AG04449 (cell line): ENCODE data around the gene ENTREP1.

Source experiments
- CTCF ChIA-PET: fragments of 350-600 bp; formaldehyde crosslinking; extraction: SDS; loops from one replicate; lab custom pipeline; 2021; ENCODE audit warnings: antibody characterized with exemption; lab: Yijun Ruan, JAX
- POLR2A ChIA-PET: fragments of 400-600, 350-600 bp; formaldehyde crosslinking; extraction: SDS; loops from one replicate; lab custom pipeline; 2020; ENCODE audit warnings: antibody characterized with exemption, inconsistent platforms; lab: Yijun Ruan, JAX
- DNase-seq: peaks from one replicate; pipeline ENCODE4 v3.0.0-alpha.2; 2010; ENCODE audit warnings: low read depth, low spot score
- H3K4me3 ChIP-seq: 2 replicates; pipeline ENCODE4 v1.5.1; 2011; ENCODE audit warnings: low read depth, mild to moderate bottlenecking, control low read depth, low read length
- CTCF ChIP-seq: IDR thresholded peaks from one replicate; pipeline ENCODE4 v1.5.1; 2011; ENCODE audit warnings: mild to moderate bottlenecking, moderate library complexity, low read length, control low read depth, inconsistent platforms; ENCODE audit not compliant: insufficient read depth; ENCODE audit errors: missing control alignments

The ENTREP1 gene

GRCh38 chr9:69382135-69382534 is 57.1 kb downstream of the ENTREP1 start:
- TF ChIP-seq CTCF = no peak
- DNase-seq = no peak
- POLR2A ChIA-PET = no interaction called here
- CTCF ChIA-PET = interaction anchor here (1.3 kb wide), 1 partner anchor 10 kb away, joined by 3 read pairs; no protein-coding TSS in a partner anchor
- H3K4me3 ChIP-seq = no peak overlapping the region

GRCh38 chr9:69385581-69386033 is 60.6 kb downstream of the ENTREP1 start:
- POLR2A ChIA-PET = no interaction called here
- CTCF ChIA-PET = no interaction called here
- TF ChIP-seq CTCF = no peak
- no peak for DNase-seq
- H3K4me3 ChIP-seq = no peak overlapping the region

- DNase-seq = no peak
- POLR2A ChIA-PET = no interaction called here
- no peak overlapping the region for H3K4me3 ChIP-seq
- no peak for TF ChIP-seq CTCF
- CTCF ChIA-PET = interaction anchor here (1.4 kb wide), 1 partner anchor 26 kb away, joined by 4 read pairs; no protein-coding TSS in a partner anchor
Observed at GRCh38 chr9:69386651-69387050, 61.6 kb downstream of the ENTREP1 start.

- no peak overlapping the region for H3K4me3 ChIP-seq
- ChIA-PET CTCF (no interaction called here), POLR2A (no interaction called here)
- DNase-seq = no peak
- no peak for TF ChIP-seq CTCF
Observed at GRCh38 chr9:69388596-69388995, 63.6 kb downstream of the ENTREP1 start.

- ChIA-PET CTCF (no interaction called here), POLR2A (no interaction called here)
- H3K4me3 ChIP-seq = no peak overlapping the region
- no peak for DNase-seq
- TF ChIP-seq CTCF = no peak
Observed at GRCh38 chr9:69389437-69389995, 64.5 kb downstream of the ENTREP1 start.

GRCh38 chr9:69391487-69391886 is 66.5 kb downstream of the ENTREP1 start:
- H3K4me3 ChIP-seq = no peak overlapping the region
- TF ChIP-seq CTCF = no peak
- CTCF ChIA-PET = interaction anchor here (0.9 kb wide), 1 partner anchor 10 kb away, joined by 3 read pairs; no protein-coding TSS in a partner anchor
- DNase-seq = no peak
- POLR2A ChIA-PET = no interaction called here
